A172 (cell line): Measurements from ENCODE around the gene EIF4H. TPM values are rescaled to one million over a fixed set of nuclear protein-coding genes. Genes with fewer than 3 reads are reported as not detected.
"Not testable (repeated sequence)": the region's sequence is repeated elsewhere in the genome, so short reads cannot be mapped to it uniquely, and the experiment has no call there.

Experiments used
- DNase-seq: peaks from one replicate; pipeline ENCODE4 v3.0.0-alpha.2; 2015; ENCODE audit warnings: low spot score
- total RNA-seq: library from RNA; depleted of rRNA; stranded (reverse); fragments of >200 nt; shearing (Covaris generic); gene quantifications from 2 replicates; pipeline ENCODE4 v1.2.3, GENCODE V29; 2014; rRNA removed

EIF4H gene
- total RNA-seq, 1 experiment from 2014 or later, result 457 TPM

DNA sequence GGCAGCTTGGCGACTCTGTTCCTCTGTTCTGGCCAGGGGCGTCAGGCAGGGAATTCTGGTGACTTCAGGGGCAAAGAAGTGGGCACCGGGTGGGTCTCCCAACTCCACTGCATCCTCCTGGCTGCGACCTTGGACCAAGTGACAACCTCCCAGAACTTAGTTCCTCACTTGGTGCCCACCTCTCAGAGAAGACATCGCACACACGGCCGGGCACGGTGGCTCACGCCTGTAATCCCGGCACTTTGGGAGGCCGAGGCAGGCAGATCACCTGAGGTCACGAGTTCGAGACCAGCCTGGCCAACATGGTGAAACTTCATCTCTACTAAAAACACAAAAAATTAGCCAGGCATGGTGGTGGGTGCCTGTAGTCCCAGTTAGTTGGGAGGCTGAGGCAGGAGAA is 50.8 kb downstream of the EIF4H start:
- DNase-seq, result not testable (repeated sequence)

DNA sequence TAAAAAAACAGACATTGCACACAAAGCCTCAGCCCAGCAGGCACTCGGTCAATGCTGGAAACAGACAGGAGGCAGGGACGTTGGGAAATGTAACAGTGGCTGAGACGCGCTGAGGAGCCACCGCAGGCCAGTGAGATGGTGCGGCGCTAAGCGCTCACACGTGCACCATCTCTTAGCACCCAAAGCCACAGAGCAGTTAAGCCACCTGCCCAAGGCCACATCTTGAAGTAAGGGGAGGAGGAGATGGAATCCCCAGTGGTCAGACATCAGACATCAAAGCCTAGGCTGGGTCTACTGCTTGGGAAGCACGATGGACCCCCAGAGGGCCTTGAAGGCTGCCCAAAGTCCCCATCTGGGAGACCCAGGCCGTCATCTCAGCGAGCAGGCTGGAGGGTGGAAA is 51.2 kb downstream of the EIF4H start:
- no peak for DNase-seq

DNA sequence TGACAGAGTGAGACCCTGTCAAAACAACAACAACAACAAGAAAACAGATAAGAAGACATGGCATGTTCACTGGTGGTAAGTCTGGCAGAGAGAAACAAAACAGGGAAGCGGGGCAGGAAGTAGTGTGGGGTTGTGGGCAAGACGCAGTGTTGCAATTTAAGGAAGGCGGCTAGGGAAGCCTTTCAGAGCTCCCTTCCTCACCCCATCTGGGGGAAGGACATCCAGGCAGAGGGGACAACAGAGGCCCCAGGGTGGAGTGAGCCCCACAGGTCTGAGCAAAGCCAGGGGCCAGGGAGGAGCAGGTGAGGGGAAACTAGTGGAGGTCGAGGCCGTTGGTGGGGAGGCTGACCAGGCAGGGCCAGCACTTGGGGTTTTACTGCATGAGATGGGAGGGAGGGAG is 52.5 kb downstream of the EIF4H start:
- DNase-seq, result no peak

DNA sequence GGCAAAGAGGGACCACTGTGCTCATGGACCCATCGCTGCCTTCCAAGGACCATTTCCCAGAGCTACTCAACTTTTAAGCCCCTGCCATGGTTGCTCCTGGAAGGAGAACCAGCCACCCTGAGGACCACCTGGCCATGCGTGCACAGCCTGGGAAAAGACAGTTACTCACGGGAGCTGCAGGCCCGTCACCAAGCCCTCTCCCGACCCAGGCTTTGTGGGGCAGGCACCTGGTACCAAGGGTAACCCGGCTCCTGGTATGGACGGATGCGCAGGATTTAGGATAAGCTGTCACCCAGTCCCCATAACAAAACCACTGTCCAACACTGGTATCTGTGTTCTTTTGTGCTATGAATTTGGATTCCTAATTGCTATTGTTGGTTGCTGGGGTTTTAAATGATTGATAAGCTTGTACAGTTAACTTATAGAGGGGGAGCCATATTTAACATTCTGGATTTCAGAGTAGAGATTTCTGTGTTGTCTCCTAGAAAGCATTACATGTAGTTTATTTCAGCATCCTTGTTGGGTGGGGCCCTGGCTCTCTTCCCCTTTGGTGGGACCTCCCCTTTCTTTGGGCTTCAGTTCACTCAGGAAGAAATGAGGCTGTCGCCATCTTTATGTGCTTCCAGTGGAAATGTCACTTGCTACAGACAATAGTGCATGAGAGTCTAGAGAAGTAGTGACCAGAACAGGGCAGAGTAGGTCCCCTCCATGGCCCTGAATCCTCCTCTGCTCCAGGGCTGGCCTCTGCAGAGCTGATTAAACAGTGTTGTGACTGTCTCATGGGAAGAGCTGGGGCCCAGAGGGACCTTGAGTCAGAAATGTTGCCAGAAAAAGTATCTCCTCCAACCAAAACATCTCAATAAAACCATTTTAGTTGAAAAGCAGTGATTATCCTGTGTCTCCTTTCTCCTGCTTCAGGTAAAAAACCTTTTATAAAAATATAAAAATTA is 55.1 kb downstream of the EIF4H start:
- DNase-seq, result no peak

DNA sequence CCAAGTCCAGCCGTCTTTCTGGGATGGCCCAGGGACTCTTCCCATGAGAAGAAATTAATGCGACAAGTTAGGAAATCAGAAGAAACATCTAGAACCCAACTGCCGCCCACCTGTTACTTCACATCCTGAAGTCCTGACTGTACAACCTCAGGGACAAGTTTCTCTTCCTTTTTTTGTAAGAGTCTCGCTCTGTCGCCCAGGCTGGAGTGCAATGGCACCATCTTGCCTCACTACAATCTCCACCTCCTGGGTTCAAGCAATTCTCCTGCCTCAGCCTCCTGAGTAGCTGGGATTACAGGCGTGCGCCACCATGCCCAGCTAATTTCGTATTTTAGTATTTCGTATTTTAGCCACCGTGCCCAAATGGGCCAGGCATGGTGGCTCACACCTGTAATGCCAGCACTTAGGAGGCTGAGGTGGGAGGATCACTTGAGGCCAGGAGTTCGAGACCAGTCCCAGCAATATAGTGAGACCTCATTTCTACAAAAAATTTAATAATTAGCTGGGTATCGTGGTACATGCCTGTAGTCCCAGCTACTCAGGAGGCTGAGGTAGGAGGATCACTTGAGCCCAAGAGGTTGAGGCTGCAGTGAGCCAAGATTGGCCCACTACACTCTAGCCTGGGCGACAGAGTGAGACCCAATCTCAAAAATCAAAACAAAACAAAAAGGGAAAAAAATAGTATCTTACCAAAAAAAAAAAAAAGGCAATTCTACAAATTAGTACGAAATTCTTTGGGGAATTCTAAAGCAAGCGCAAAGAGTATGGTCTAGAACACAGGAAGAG is 56.5 kb downstream of the EIF4H start:
- DNase-seq, result no peak

DNA sequence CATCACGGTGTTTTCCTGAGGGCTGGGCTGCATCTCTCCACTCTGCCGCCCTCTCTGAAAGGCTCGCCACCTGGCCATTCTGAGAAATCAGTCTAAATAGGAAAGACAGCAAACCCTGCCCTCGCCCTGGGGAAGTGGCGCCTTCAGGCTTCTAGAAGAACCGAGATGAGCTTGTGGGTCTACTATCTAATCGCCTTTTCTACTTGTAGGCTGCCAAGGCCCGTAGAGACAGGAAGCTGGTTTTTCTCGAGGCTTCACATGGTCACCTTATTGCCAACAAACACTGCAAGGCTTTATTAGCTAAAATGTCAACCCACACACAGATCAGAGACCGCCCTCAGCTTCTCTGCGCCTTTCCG is 57.1 kb downstream of the EIF4H start:
- DNase-seq, result no peak

DNA sequence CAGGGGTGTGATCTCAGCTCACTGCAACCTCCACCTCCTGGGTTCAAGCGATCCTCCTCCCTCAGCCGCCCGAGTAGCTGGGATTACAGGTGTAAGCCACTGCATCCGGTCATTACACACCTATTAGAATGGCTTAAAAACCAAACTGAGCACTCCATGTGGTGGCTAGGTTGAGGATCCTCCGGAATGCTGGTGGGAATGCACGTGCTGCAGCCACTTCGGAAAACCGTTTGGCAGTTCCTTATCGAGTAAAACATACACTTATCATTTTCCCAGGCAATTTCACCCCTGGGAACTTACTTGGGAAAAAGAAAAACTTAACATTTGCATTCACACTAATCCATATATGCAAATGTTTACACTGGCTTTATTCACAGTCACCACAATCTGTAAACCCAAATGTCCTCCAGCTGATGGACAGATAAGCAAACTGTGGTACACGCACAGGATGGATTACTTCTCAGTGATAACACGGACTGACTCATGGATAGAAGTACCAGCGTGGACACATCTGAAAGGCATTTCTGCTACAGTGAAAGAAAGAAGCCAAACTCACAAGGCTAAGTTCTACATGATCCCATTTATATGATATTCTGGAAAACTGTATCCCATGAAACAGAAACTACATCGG is 59.6 kb downstream of the EIF4H start:
- peak; percentile 85 for DNase-seq

DNA sequence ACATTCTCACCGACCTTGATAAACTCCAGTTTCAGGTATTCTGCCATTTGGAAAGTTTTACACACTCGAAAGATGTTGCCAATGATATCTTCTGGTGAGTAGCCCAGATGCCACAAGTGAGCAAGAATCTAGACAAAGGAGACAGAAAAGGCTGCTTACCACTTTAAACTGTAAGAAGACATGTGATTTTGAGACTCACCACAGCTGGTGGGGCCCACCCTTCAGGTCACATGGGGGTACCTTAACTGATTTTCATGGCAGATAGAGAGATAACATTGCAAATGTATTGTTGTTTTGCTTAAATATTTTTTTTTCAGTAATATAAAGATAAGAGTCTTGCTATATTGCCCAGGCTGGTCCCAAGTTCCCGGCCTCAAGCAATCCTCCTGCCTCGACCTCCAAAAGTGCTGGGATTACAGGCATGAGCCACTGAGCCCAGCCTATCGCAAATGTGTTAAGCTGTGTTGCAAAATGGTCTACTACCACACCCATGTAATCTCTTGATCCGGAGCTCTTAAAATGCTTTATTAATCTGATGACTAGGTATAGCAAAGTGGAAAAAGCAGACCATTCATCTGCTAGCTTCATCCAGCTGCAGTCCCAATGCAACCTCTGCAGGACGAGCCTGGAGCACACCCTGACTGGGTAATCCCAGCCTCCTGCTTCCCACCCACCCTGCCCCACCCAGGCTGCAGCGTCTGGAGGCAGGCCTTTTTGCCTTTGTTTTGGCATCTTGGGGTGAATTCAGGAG is 61.5 kb downstream of the EIF4H start:
- no peak for DNase-seq

DNA sequence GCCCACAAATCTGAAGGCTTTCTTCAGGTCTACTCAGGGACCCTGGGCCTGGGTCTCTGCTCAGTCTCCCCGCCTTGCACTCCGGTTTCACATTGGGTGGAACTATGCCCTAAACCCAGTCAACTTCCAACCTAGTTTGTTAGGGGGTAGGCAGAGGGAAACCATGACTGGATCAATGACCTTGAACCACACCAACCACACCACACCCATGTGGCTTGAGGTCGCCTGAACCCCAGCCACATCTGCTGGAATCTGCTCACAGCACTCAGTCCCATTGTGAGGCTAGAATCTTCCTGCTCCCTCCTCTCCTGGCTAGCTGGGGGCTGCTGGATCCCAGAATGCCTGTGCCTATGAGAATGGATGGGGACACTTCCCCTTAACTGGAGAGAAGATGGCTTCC is 62.1 kb downstream of the EIF4H start:
- DNase-seq, result no peak

DNA sequence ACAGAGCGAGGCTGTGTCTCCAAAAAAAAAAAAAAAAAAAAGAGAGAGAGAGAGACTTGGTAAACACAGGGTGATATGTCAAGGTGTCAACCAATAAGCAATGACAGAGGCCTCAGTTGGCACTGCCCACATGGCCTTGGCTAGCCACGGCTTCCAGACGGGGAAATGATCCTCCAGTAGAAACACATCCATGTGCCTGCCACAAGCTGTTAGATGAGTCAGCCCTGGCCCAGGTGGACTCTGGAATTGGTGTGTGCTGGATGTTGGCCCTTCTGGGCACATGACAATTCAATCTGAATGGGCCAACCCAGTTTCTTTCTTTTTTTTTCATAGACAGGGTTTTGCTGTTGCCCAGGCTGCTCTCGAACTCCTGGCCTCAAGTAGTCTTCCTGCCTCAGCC is 66.3 kb downstream of the EIF4H start:
- DNase-seq, result no peak

DNA sequence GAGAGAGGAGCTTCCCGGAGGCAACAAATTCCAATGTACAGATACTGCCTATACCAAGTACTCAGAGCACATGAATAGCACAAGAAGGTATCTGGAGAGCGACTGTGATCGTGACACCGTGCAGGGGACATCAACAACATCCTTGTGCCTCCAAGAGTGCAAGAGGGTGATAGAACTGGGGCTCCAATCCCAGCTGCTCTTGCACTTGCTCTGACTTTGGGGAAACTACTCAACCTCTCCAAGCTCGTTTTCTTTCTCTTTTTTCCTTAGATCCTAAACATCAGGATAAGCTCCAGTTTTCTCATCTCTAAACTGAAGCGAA is 67.9 kb downstream of the EIF4H start:
- DNase-seq, result no peak

DNA sequence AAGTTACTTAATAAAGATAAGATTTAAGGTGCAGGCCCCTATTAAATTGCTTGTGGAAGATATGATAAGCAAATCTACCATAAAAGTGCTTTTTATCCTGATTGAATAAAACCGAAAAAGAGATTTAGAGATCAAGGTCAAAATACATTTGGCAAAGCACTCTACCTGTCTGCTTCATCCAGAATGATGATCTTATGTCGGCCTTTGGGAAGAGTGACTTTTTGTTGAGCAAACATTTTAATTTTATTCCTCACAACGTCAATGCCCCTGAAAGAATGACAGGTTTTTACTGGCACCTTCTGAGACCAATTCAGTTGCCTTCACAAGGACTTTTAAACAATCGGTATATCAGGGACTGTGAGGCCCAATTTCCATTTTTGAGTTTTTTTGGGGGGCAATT is 72.3 kb downstream of the EIF4H start:
- DNase-seq, result no peak

Other genes with a start within 250 kb of the EIF4H start
- gene ELN, start 146.2 kb upstream of the EIF4H start, total RNA-seq, result 0.41 and 0.50 TPM in 2 replicates
- gene LIMK1, start 90.6 kb upstream of the EIF4H start, total RNA-seq, result 104 and 113 TPM in 2 replicates
- 0.84 and 3.3 TPM in 2 replicates for gene LAT2, start 35.6 kb downstream of the EIF4H start, total RNA-seq
- 99.1 and 138 TPM in 2 replicates for gene RFC2, start 80.0 kb downstream of the EIF4H start, total RNA-seq
- gene CLIP2, start 115.1 kb downstream of the EIF4H start, total RNA-seq, result 43.9 and 47.4 TPM in 2 replicates